CD14-positive monocyte (primary cell): ENCODE measurements around the gene PDE1C. TPM values are rescaled to one million over a fixed set of nuclear protein-coding genes. Genes with fewer than 3 reads are reported as not detected.

Source experiments
- DNase-seq, 3 donors: peaks; one replicate each; pipeline ENCODE4 v3.0.0-alpha.2; 2011 to 2022
- H2AFZ ChIP-seq: 2 replicates; pipeline ENCODE4 v1.6.0; 2012; ENCODE audit warnings: mild to moderate bottlenecking, low read depth, low read length, inconsistent platforms; ENCODE audit not compliant: insufficient read depth, poor library complexity, severe bottlenecking
- H3K27ac ChIP-seq, 2 donors: 1 replicate in 1 of 2; 2 replicates in 1 of 2; pipeline ENCODE4 v1.5.1; 2012 to 2013; ENCODE audit warnings: low read length in 2 of 2, control low read depth in 1 of 2, inconsistent platforms in 1 of 2, low read depth in 1 of 2, mild to moderate bottlenecking in 1 of 2
- H3K27me3 ChIP-seq, 2 donors: one replicate each; pipeline versions ENCODE4 v1.6.0 to v1.6.1; 2011 to 2013; ENCODE audit warnings: low read length in 2 of 2; ENCODE audit not compliant: control insufficient read depth in 2 of 2, insufficient read depth in 2 of 2
- H3K36me3 ChIP-seq, 2 donors: replicated peaks in 1 of 2; 1 replicate in 1 of 2; 2 replicates in 1 of 2; pipeline versions ENCODE4 v1.5.1 to v1.6.1; 2012 to 2013; ENCODE audit warnings: low read length in 2 of 2, control low read depth in 1 of 2, inconsistent platforms in 1 of 2, mild to moderate bottlenecking in 1 of 2; ENCODE audit not compliant: insufficient read depth in 2 of 2, control insufficient read depth in 1 of 2
- H3K4me1 ChIP-seq, 2 donors: 1 replicate in 1 of 2; 2 replicates in 1 of 2; pipeline versions ENCODE4 v1.5.1 to v1.6.1; 2012 to 2013; ENCODE audit warnings: low read length in 2 of 2, control low read depth in 1 of 2, inconsistent platforms in 1 of 2, mild to moderate bottlenecking in 1 of 2, moderate library complexity in 1 of 2; ENCODE audit not compliant: insufficient read depth in 2 of 2, control insufficient read depth in 1 of 2
- H3K4me2 ChIP-seq: replicated peaks from 2 replicates; pipeline ENCODE3; 2012; ENCODE audit warnings: low read length, moderate library complexity, mild to moderate bottlenecking; ENCODE audit not compliant: poor library complexity, severe bottlenecking; ENCODE audit errors: extremely low read depth
- H3K4me3 ChIP-seq, 3 experiments: fragments of 200-600 bp in 1 of 3; sonication (generic) in 1 of 3; replicated peaks in 1 of 3; 1 replicate in 2 of 3; 2 replicates in 1 of 3; pipeline ENCODE4 v1.5.1; 2011 to 2013; ENCODE audit warnings: low read length in 3 of 3, mild to moderate bottlenecking in 3 of 3, control low read depth in 2 of 3, low read depth in 2 of 3, inconsistent platforms in 1 of 3, moderate library complexity in 1 of 3
- H3K79me2 ChIP-seq: 2 replicates; pipeline ENCODE4 v1.6.0; 2012; ENCODE audit warnings: mild to moderate bottlenecking, control low read depth, inconsistent platforms, low read length, moderate library complexity; ENCODE audit not compliant: insufficient read depth
- H3K9ac ChIP-seq: 2 replicates; pipeline ENCODE4 v1.6.0; 2017; ENCODE audit warnings: low read length, mild to moderate bottlenecking; ENCODE audit not compliant: insufficient read depth, poor library complexity, severe bottlenecking
- H3K9me3 ChIP-seq, 2 donors: replicated peaks in 1 of 2; 1 replicate in 1 of 2; 2 replicates in 1 of 2; pipeline versions ENCODE4 v1.5.1 to v1.6.1; 2012 to 2013; ENCODE audit warnings: low read length in 2 of 2, control low read depth in 1 of 2; ENCODE audit not compliant: control insufficient read depth in 1 of 2, insufficient read depth in 1 of 2
- H4K20me1 ChIP-seq: 2 replicates; pipeline ENCODE4 v1.6.0; 2012; ENCODE audit warnings: mild to moderate bottlenecking, low read length, control low read depth, moderate library complexity; ENCODE audit not compliant: insufficient read depth
- H3K27ac Mint-ChIP-seq, 7 donors: one replicate each; pipeline ENCODE4 v1.8.0; 2020; ENCODE audit warnings: mild to moderate bottlenecking in 7 of 7, mixed read lengths in 7 of 7, moderate library complexity in 6 of 7, inconsistent platforms in 2 of 7
- H3K27me3 Mint-ChIP-seq, 3 donors: one replicate each; pipeline ENCODE4 v1.8.0; 2021 to 2022; ENCODE audit warnings: low read depth in 3 of 3, mild to moderate bottlenecking in 3 of 3, mixed read lengths in 3 of 3, moderate library complexity in 3 of 3, inconsistent platforms in 1 of 3
- H3K36me3 Mint-ChIP-seq, 2 donors: one replicate each; pipeline ENCODE4 v1.8.0; 2020; ENCODE audit warnings: mixed read lengths in 2 of 2, inconsistent platforms in 1 of 2, mild to moderate bottlenecking in 1 of 2
- H3K4me1 Mint-ChIP-seq: one replicate; pipeline ENCODE4 v1.8.0; 2020; ENCODE audit warnings: mild to moderate bottlenecking, mixed read lengths
- H3K4me3 Mint-ChIP-seq, 2 donors: one replicate each; pipeline ENCODE4 v1.8.0; 2020; ENCODE audit warnings: mild to moderate bottlenecking in 2 of 2, mixed read lengths in 2 of 2, moderate library complexity in 1 of 2
- H3K9me3 Mint-ChIP-seq, 7 donors: one replicate each; pipeline ENCODE4 v1.8.0; 2020 to 2022; ENCODE audit warnings: mixed read lengths in 7 of 7, mild to moderate bottlenecking in 6 of 7, moderate library complexity in 6 of 7, inconsistent platforms in 2 of 7
- WGBS: methylation state at CpG from one replicate; pipeline ENCODE4 v1.1.5; 2013; ENCODE audit warnings: missing lambda C conversion rate; ENCODE audit not compliant: insufficient coverage; 5-methylcytosine and 5-hydroxymethylcytosine counted together
- intact Hi-C, 2 donors: fragments of 100-400 bp; cut with micrococcal nuclease; formaldehyde crosslinking; loops; one replicate each; pipeline versions ENCODE4 v1.15.0 to v1.15.1; 2023
- polyA plus RNA-seq, 3 donors: library from polyadenylated mRNA; depleted of rRNA in 1 of 3; unstranded in 2 of 3; stranded (reverse) in 1 of 3; fragments of 300-500 nt in 2 of 3; fragments of >200 nt in 1 of 3; fragmentation: Illumina TruSeq in 2 of 3; gene quantifications; 1 replicate in 2 of 3; 2 replicates in 1 of 3; pipeline ENCODE4 v1.2.3, GENCODE V29; 2012 to 2021
- TF ChIP-seq, protein P1 (sequence below): fragments of 200-600 bp; IDR thresholded peaks from one replicate; pipeline ENCODE4 v1.8.0; 2022; ENCODE audit warnings: antibody characterized with exemption, mild to moderate bottlenecking

Gene PDE1C
- polyA plus RNA-seq, 3 donors = not detected

DNA sequence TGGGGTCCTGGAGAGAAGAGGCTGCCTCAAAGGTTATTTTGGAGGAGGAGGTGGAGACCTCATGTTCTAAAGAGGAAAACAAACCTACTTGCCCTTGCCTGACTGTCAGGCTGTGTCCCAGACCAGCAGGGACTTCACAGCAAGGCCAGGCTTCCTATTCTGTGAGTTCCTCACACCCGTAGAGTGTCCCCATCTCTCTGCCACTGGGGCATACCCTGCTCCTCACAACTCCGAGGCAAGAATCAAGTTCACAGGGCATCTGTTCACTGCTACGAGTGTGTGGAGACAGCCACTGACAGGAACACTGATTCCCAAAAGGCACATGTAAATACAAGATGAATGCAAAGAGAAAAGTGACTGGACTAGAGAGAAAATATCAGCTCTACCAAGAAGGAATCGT is 38.0 kb downstream of the PDE1C start:
- Mint-ChIP-seq H3K36me3 (no peaks in the 10 kb centered on the region), H3K27me3 (peaks cover 0 to 2% (median 0%) of the 10 kb centered on the region in 3 donors), H3K27ac (no peak overlapping the region), H3K4me1 (no peaks in the 10 kb centered on the region), H3K4me3 (no peak overlapping the region), H3K9me3 (peaks cover 0 to 6% (median 0%) of the 10 kb centered on the region in 7 donors)
- no peaks in the 10 kb centered on the region for H3K79me2 ChIP-seq
- no peak for DNase-seq
- no peaks in the 10 kb centered on the region for H4K20me1 ChIP-seq
- no peaks in the 10 kb centered on the region for H3K27me3 ChIP-seq
- H3K9me3 ChIP-seq = no peaks in the 10 kb centered on the region
- no peaks in the 10 kb centered on the region for H3K4me1 ChIP-seq
- H3K4me2 ChIP-seq = no peak overlapping the region
- no peak overlapping the region for H3K4me3 ChIP-seq
- H3K9ac ChIP-seq = no peak overlapping the region
- no peak overlapping the region for H2AFZ ChIP-seq
- WGBS = no CpG with 5 or more reads among the region's 4 CpGs
- TF ChIP-seq, protein P1, sequence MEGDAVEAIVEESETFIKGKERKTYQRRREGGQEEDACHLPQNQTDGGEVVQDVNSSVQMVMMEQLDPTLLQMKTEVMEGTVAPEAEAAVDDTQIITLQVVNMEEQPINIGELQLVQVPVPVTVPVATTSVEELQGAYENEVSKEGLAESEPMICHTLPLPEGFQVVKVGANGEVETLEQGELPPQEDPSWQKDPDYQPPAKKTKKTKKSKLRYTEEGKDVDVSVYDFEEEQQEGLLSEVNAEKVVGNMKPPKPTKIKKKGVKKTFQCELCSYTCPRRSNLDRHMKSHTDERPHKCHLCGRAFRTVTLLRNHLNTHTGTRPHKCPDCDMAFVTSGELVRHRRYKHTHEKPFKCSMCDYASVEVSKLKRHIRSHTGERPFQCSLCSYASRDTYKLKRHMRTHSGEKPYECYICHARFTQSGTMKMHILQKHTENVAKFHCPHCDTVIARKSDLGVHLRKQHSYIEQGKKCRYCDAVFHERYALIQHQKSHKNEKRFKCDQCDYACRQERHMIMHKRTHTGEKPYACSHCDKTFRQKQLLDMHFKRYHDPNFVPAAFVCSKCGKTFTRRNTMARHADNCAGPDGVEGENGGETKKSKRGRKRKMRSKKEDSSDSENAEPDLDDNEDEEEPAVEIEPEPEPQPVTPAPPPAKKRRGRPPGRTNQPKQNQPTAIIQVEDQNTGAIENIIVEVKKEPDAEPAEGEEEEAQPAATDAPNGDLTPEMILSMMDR = no peak
- H3K27ac ChIP-seq = no peak overlapping the region
- intact Hi-C loops = no loop called here
- H3K36me3 ChIP-seq = no peaks in the 10 kb centered on the region

DNA sequence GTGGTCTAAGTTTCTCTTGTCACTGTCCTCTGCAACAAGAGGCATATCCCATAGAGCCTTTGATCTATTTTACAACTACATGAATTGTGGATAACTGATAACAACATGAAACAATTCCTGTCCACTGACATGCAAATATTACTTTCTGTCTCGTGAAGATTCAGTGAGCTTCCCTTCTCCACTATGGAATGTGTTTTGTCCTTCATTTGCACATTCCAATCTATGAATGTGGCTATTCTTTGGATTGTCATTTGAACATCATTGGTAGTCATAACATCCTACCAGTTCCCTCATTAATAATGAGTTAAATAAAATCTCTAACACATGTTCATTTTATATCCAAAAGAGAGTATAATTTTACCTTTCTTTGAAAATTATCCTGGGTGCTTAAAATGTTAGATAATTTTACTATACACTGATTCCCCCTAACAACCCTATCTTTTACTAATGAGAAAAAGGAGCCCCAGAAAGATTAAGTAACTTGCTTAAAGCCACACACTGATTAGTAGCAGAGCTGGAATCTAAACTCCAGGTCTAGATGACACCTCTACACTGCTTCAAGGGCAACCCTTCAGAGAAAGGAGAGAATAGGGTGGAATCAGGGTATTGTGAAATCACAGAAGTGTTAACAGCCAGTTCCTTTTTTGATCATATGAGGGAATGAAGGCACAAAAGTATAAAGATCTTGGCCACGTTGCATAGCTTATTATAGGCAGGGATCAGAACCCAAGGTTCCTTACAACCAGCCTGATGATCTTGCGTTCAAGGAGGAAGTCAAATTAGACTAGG is 39.1 kb downstream of the PDE1C start:
- TF ChIP-seq, protein P1 = no peak
- no peaks in the 10 kb centered on the region for H3K9me3 ChIP-seq
- no CpG with 5 or more reads among the region's 3 CpGs for WGBS

More for the DNA sequence above, 39.1 kb downstream of the PDE1C start:
- Mint-ChIP-seq H3K27ac (no peak overlapping the region), H3K27me3 (peaks cover 0 to 2% (median 0%) of the 10 kb centered on the region in 3 donors), H3K4me3 (no peak overlapping the region), H3K4me1 (no peaks in the 10 kb centered on the region), H3K9me3 (peaks cover 0 to 6% (median 0%) of the 10 kb centered on the region in 7 donors), H3K36me3 (no peaks in the 10 kb centered on the region)
- Histone ChIP-seq H4K20me1 (no peaks in the 10 kb centered on the region), H3K4me1 (no peaks in the 10 kb centered on the region), H3K27ac (no peak overlapping the region), H3K4me2 (no peak overlapping the region), H2AFZ (no peak overlapping the region), H3K27me3 (no peaks in the 10 kb centered on the region), H3K4me3 (no peak overlapping the region), H3K79me2 (no peaks in the 10 kb centered on the region), H3K9ac (no peak overlapping the region), H3K36me3 (no peaks in the 10 kb centered on the region)
- DNase-seq = no peak
- intact Hi-C loops = no loop called here
